ENCODE data around the gene WFIKKN2. TPM values are rescaled to one million over a fixed set of nuclear protein-coding genes. Genes with fewer than 3 reads are reported as not detected.

The WFIKKN2 gene
- total RNA-seq, 1 experiment from 2014 or later = 0.05 TPM

DNA sequence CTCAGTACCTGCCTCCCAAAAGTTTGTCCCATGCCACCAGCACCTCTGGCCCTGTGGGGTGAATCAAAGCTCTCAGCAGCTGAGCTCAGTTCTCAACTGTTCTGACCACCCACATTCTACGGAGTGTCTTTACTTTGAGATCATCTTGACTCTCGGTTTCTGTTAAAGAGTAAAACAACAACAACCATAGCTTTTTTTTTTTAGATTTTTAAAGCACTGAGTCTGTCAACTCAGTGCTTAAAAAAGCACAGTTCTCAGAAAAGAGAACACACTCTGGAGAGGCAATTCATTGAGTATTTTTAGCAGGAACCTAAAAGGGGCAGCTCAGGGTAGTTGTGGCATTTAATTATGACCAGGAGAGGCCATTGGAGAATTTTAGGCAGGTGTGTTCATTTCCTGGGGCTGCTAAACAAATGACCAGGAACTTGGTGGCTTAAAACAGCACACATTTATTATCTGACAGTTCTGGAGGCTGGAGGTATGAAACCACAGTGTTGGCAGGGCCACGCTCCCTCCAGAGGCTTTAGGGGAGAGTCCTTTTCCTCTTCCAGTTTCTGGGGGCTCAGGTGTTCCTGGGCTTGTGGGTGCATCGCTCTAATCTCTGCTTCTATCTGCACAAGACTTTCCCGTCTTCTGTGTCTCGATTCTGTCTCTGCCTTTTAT, 6.7 kb upstream of the WFIKKN2 start:
- intact Hi-C loops (cut with micrococcal nuclease) = no loop called here
- RAD21 ChIA-PET (ENCODE audit: low non-redundant PET in 1 of 2, low total read pairs in 2 of 2, uncharacterized antibody in 2 of 2, unreplicated experiment in 2 of 2) = no interaction called here
- CTCF ChIA-PET = interaction anchor here (1.3 kb wide), 1 partner anchor 11 kb away, joined by 7 read pairs; no protein-coding TSS in a partner anchor
- no peak for TF ChIP-seq TCF7L2 (IDR thresholded peaks at IDR 0.05; ENCODE audit: borderline replicate concordance, extremely low read depth, insufficient read depth, insufficient read length)
- no peak for TF ChIP-seq JUND (IDR thresholded peaks at IDR 0.05)
- TF ChIP-seq RAD21 (IDR thresholded peaks at IDR 0.05; ENCODE audit: low read depth) = no peak
- no peak for TF ChIP-seq SIN3A (IDR thresholded peaks at IDR 0.05; ENCODE audit: low read depth)
- TF ChIP-seq YY1 (IDR thresholded peaks at IDR 0.05; ENCODE audit: extremely low read depth, insufficient replicate concordance, low read depth, low read length) = no peak
- no peak for TF ChIP-seq CEBPB (IDR thresholded peaks at IDR 0.05; ENCODE audit: low read depth)
- TF ChIP-seq ZFX (IDR thresholded peaks at IDR 0.05) = no peak
- TF ChIP-seq ELF1 (IDR thresholded peaks at IDR 0.05; ENCODE audit: borderline replicate concordance, low read depth) = no peak
- TF ChIP-seq, protein P1, sequence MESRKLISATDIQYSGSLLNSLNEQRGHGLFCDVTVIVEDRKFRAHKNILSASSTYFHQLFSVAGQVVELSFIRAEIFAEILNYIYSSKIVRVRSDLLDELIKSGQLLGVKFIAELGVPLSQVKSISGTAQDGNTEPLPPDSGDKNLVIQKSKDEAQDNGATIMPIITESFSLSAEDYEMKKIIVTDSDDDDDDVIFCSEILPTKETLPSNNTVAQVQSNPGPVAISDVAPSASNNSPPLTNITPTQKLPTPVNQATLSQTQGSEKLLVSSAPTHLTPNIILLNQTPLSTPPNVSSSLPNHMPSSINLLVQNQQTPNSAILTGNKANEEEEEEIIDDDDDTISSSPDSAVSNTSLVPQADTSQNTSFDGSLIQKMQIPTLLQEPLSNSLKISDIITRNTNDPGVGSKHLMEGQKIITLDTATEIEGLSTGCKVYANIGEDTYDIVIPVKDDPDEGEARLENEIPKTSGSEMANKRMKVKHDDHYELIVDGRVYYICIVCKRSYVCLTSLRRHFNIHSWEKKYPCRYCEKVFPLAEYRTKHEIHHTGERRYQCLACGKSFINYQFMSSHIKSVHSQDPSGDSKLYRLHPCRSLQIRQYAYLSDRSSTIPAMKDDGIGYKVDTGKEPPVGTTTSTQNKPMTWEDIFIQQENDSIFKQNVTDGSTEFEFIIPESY (IDR thresholded peaks at IDR 0.05; ENCODE audit: extremely low read depth, insufficient replicate concordance, low read length) = no peak
- no peak for TF ChIP-seq EZH2 (IDR thresholded peaks at IDR 0.05)
- no peak for TF ChIP-seq EGR1 (IDR thresholded peaks at IDR 0.05; ENCODE audit: low read depth)
- no peak for TF ChIP-seq POLR2A (IDR thresholded peaks at IDR 0.05; ENCODE audit: borderline replicate concordance, extremely low read depth, insufficient read depth, insufficient read length)
- TF ChIP-seq CBX3 (IDR thresholded peaks at IDR 0.05; ENCODE audit: low read depth) = no peak
- TF ChIP-seq, protein P2, sequence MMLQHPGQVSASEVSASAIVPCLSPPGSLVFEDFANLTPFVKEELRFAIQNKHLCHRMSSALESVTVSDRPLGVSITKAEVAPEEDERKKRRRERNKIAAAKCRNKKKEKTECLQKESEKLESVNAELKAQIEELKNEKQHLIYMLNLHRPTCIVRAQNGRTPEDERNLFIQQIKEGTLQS (IDR thresholded peaks at IDR 0.05) = no peak
- no peak for TF ChIP-seq ZNF274 (IDR thresholded peaks at IDR 0.05; ENCODE audit: low read depth, low read length)
- TF ChIP-seq POLR2AphosphoS5 (IDR thresholded peaks at IDR 0.05; ENCODE audit: low read depth, low read length) = no peak
- no peak for TF ChIP-seq FOSL1 (IDR thresholded peaks at IDR 0.05; ENCODE audit: low read depth)
- TF ChIP-seq EZH2phosphoT487 (IDR thresholded peaks at IDR 0.05; ENCODE audit: borderline replicate concordance) = no peak
- no peak for TF ChIP-seq SRF (IDR thresholded peaks at IDR 0.05; ENCODE audit: low read depth)
- TF ChIP-seq, protein P3, sequence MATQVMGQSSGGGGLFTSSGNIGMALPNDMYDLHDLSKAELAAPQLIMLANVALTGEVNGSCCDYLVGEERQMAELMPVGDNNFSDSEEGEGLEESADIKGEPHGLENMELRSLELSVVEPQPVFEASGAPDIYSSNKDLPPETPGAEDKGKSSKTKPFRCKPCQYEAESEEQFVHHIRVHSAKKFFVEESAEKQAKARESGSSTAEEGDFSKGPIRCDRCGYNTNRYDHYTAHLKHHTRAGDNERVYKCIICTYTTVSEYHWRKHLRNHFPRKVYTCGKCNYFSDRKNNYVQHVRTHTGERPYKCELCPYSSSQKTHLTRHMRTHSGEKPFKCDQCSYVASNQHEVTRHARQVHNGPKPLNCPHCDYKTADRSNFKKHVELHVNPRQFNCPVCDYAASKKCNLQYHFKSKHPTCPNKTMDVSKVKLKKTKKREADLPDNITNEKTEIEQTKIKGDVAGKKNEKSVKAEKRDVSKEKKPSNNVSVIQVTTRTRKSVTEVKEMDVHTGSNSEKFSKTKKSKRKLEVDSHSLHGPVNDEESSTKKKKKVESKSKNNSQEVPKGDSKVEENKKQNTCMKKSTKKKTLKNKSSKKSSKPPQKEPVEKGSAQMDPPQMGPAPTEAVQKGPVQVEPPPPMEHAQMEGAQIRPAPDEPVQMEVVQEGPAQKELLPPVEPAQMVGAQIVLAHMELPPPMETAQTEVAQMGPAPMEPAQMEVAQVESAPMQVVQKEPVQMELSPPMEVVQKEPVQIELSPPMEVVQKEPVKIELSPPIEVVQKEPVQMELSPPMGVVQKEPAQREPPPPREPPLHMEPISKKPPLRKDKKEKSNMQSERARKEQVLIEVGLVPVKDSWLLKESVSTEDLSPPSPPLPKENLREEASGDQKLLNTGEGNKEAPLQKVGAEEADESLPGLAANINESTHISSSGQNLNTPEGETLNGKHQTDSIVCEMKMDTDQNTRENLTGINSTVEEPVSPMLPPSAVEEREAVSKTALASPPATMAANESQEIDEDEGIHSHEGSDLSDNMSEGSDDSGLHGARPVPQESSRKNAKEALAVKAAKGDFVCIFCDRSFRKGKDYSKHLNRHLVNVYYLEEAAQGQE (IDR thresholded peaks at IDR 0.05; ENCODE audit: low read depth) = no peak
- H2AFZ ChIP-seq (ENCODE audit: low read depth, low read length, poor library complexity, severe bottlenecking) = no peak overlapping the region
- DNase-seq (ENCODE audit: low read depth, low spot score) = no peak
- no peaks in the 10 kb centered on the region for H3K79me2 ChIP-seq (ENCODE audit: insufficient read depth, low read length)
- no peak overlapping the region for H3K4me3 ChIP-seq (replicated peaks in 1 of 2; ENCODE audit: low read depth in 1 of 2, low read length in 2 of 2)
- no peak overlapping the region for H3K4me2 ChIP-seq (ENCODE audit: low read length)
- H3K36me3 ChIP-seq (ENCODE audit: control insufficient read depth in 1 of 2, insufficient read depth in 2 of 2, low read length in 2 of 2) = no peaks in the 10 kb centered on the region
- POLR2A ChIA-PET = no interaction called here
- no peak for ATAC-seq
- no peaks in the 10 kb centered on the region for H3K4me1 ChIP-seq (ENCODE audit: control insufficient read depth in 1 of 2, insufficient read depth in 2 of 2, low read length in 2 of 2)
- no peaks in the 10 kb centered on the region for H3K27me3 ChIP-seq (ENCODE audit: insufficient read depth, low read length)
- no peaks in the 10 kb centered on the region for H4K20me1 ChIP-seq (ENCODE audit: insufficient read depth)
- H3K27ac ChIP-seq (ENCODE audit: low read depth, low read length) = no peak overlapping the region
- BruUV-seq (replicated peaks) = no TSS peak
- H3K9me2 ChIP-seq (ENCODE audit: insufficient read depth) = no peaks in the 10 kb centered on the region
- H3K9ac ChIP-seq (ENCODE audit: low read length) = no peak overlapping the region
- H3K9me3 ChIP-seq (ENCODE audit: control insufficient read depth in 1 of 2, insufficient read depth in 1 of 2, low read depth in 1 of 2, low read length in 2 of 2) = no peaks in the 10 kb centered on the region
